Thyroid gland (tissue), 4 donors: Measurements from ENCODE around the gene CLEC2L.

Source experiments
- CTCF ChIP-seq, 6 experiments: fragments of 200-600 bp in 3 of 6; fragments of 450-650 bp in 3 of 6; sonication (generic) in 3 of 6; IDR thresholded peaks; one replicate each; pipeline ENCODE4 v1.5.1; 2016 to 2019; ENCODE audit warnings: antibody characterized with exemption in 6 of 6, mild to moderate bottlenecking in 2 of 6, inconsistent platforms in 1 of 6, moderate library complexity in 1 of 6
- POLR2A ChIP-seq, 2 donors: fragments of 450-650 bp; IDR thresholded peaks; one replicate each; pipeline ENCODE4 v1.6.1; 2017; ENCODE audit warnings: antibody characterized with exemption in 2 of 2, mild to moderate bottlenecking in 2 of 2, moderate library complexity in 1 of 2

GRCh38 chr7:139566736-139567646 lies 43.5 kb downstream of the CLEC2L start:
- TF ChIP-seq CTCF (IDR thresholded peaks at IDR 0.05) (no peak), POLR2A (IDR thresholded peaks at IDR 0.05) (no peak)
